ENCODE data around the gene FAM228B.
"Not testable (repeated sequence)": the region's sequence is repeated elsewhere in the genome, so short reads cannot be mapped to it uniquely, and the experiment has no call there.

- TF ChIP-seq SPI1, POLR2AphosphoS5 (IDR thresholded peaks at IDR 0.05; ENCODE audit: low read depth, low read length): not testable (repeated sequence)
Observed at GRCh38 chr2:24095171-24095677, 28.0 kb upstream of the FAM228B start.

Data from GM12891 (cell line).